Neural progenitor cell (in vitro differentiated cells): ENCODE data around the gene PKDCC.

Source experiments
- EZH2phosphoT487 ChIP-seq: fragments of 200-600 bp; sonication (generic); IDR thresholded peaks from 2 replicates; pipeline ENCODE4 v1.6.1; 2017; ENCODE audit warnings: antibody characterized with exemption
- TF ChIP-seq, protein P1 (sequence below): fragments of 200-600 bp; sonication (generic); IDR thresholded peaks from 2 replicates; pipeline ENCODE4 v1.5.1; 2017; ENCODE audit warnings: antibody characterized with exemption, mild to moderate bottlenecking

DNA sequence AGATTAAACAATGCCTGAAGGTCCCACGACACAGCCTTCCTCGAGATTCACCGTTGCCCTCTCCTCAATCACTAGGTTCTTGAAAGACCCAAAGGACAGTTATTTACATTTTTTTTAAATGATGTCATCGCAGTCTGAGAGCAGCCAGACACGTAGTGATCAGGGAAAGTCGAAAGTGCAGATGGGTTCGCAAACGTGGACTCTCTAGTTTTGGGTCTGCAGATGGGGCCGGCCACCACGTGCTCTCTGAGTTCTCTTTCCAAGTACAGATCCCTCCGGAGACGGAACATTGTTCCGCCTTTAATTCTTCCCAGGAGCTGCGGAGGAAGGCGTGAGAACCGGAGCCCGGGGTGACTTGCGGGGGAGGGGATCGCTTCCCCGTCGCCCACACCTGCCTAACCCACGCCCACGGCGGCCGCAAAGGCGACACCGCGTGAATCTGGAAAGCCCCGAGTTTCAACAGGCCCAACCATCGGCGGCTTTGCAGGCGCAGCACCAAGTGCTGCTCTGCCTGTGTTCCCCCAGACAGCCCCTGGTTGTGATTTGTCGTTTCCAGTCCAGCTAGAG is 54.3 kb downstream of the PKDCC start:
- TF ChIP-seq EZH2phosphoT487: no peak
- TF ChIP-seq, protein P1, sequence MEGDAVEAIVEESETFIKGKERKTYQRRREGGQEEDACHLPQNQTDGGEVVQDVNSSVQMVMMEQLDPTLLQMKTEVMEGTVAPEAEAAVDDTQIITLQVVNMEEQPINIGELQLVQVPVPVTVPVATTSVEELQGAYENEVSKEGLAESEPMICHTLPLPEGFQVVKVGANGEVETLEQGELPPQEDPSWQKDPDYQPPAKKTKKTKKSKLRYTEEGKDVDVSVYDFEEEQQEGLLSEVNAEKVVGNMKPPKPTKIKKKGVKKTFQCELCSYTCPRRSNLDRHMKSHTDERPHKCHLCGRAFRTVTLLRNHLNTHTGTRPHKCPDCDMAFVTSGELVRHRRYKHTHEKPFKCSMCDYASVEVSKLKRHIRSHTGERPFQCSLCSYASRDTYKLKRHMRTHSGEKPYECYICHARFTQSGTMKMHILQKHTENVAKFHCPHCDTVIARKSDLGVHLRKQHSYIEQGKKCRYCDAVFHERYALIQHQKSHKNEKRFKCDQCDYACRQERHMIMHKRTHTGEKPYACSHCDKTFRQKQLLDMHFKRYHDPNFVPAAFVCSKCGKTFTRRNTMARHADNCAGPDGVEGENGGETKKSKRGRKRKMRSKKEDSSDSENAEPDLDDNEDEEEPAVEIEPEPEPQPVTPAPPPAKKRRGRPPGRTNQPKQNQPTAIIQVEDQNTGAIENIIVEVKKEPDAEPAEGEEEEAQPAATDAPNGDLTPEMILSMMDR: no peak
